Measurements from ENCODE around the gene ANKRD6. TPM values are rescaled to one million over a fixed set of nuclear protein-coding genes. Genes with fewer than 3 reads are reported as not detected.

ANKRD6 gene
- total RNA-seq, 1 experiment from 2014 or later, result 25.4 TPM

DNA sequence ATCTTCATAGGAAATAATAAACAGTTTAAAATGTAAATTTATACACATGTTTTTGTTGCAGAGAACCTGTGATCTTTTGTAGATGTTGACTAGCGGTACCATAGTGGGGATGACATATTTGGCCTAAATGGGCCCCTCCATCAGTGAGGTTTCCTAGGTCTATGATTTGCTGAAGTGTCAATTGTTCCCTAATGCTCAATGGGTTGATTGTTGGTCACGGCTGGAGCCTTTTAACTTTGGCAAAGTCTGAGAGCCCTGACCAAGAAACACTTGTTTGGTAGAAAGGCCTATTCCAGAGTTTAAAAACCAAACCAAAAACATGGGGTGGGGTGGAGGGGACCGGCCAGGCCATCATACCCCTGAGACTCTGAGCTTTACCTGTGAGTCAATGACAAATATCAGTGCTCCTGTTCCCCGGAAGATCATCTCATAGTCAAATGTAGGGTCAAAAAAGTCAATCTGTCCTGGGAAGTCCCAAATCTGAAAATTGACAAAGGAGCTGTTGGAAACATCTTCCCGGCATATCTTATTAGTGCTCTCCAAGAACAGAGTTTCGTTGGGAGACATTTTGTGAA lies 45.9 kb upstream of the ANKRD6 start:
- intact Hi-C loops (cut with micrococcal nuclease; ENCODE audit: unreplicated experiment), result no loop called here
- H3K27ac ChIP-seq (ENCODE audit: low read depth, low read length, poor library complexity, severe bottlenecking), result no peak overlapping the region
- peaks cover 6% of the 10 kb centered on the region for H3K4me1 ChIP-seq (ENCODE audit: insufficient read depth, low read length, poor library complexity, severe bottlenecking)
- no peaks in the 10 kb centered on the region for H3K36me3 ChIP-seq (ENCODE audit: insufficient read depth, low read length, poor library complexity, severe bottlenecking)
- no peak overlapping the region for H3K4me3 ChIP-seq (ENCODE audit: low read depth, low read length, poor library complexity, severe bottlenecking)
- DNase-seq (ENCODE audit: low spot score), result no peak
- no TSS peak for BruUV-seq (replicated peaks)
- H3K27me3 ChIP-seq (replicated peaks; ENCODE audit: insufficient read depth, low read depth, low read length, poor library complexity), result no peaks in the 10 kb centered on the region
- TF ChIP-seq EZH2 (IDR thresholded peaks at IDR 0.05; ENCODE audit: borderline replicate concordance, low read depth, low read length, poor library complexity, severe bottlenecking), result no peak
- TF ChIP-seq, protein P1, sequence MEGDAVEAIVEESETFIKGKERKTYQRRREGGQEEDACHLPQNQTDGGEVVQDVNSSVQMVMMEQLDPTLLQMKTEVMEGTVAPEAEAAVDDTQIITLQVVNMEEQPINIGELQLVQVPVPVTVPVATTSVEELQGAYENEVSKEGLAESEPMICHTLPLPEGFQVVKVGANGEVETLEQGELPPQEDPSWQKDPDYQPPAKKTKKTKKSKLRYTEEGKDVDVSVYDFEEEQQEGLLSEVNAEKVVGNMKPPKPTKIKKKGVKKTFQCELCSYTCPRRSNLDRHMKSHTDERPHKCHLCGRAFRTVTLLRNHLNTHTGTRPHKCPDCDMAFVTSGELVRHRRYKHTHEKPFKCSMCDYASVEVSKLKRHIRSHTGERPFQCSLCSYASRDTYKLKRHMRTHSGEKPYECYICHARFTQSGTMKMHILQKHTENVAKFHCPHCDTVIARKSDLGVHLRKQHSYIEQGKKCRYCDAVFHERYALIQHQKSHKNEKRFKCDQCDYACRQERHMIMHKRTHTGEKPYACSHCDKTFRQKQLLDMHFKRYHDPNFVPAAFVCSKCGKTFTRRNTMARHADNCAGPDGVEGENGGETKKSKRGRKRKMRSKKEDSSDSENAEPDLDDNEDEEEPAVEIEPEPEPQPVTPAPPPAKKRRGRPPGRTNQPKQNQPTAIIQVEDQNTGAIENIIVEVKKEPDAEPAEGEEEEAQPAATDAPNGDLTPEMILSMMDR (conservative IDR thresholded peaks at IDR 0.05; ENCODE audit: low read depth, low read length), result no peak
- CTCF ChIA-PET, result interaction anchor here (0.6 kb wide), 1 partner anchor 15 kb away, joined by 3 read pairs; no protein-coding TSS in a partner anchor
- POLR2A ChIA-PET (ENCODE audit: low non-redundant PET), result no interaction called here
- H3K9me3 ChIP-seq (ENCODE audit: low read depth, low read length, poor library complexity, severe bottlenecking), result no peaks in the 10 kb centered on the region

DNA sequence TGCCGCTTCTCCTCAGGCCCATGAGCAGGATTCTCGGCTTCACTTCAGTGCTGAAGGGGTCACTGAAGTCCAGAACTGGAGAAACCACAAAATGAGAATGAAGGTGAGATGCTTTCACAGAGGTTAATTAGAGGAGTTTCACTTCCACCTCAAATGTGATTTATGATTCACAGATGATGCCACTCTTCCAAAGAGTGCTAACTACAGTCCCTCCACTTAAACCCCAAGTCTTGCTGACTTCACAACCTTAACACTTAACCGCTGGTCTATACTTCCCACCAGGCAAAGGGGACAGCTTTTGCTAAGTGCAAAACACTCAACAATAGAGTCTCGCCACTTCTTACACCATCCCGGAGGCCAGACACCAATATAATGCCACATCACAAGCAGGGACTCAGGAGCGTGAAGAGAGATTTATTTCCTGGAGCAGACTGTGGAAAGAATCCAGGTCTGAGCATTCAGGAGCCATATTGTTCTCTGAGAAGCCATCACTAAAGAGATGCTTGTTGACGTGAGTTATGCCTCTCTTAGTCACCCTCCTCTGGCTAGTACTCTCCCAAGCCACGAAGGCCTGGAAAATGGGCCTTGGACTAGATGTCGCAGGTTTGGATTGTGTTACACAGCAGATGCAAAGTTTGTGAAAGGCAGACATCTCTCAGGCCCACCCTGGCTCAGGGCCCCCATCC lies 45.3 kb upstream of the ANKRD6 start:
- intact Hi-C loops (cut with micrococcal nuclease; ENCODE audit: unreplicated experiment), result no loop called here
- no peaks in the 10 kb centered on the region for H3K27me3 ChIP-seq (replicated peaks; ENCODE audit: insufficient read depth, low read depth, low read length, poor library complexity)
- H3K36me3 ChIP-seq (ENCODE audit: insufficient read depth, low read length, poor library complexity, severe bottlenecking), result no peaks in the 10 kb centered on the region
- POLR2A ChIA-PET (ENCODE audit: low non-redundant PET), result no interaction called here
- no peak for TF ChIP-seq EZH2 (IDR thresholded peaks at IDR 0.05; ENCODE audit: borderline replicate concordance, low read depth, low read length, poor library complexity, severe bottlenecking)
- TF ChIP-seq, protein P1 (conservative IDR thresholded peaks at IDR 0.05; ENCODE audit: low read depth, low read length), result no peak
- CTCF ChIA-PET, result interaction anchor here (0.6 kb wide), 1 partner anchor 16 kb away, joined by 3 read pairs; no protein-coding TSS in a partner anchor
- no peak overlapping the region for H3K27ac ChIP-seq (ENCODE audit: low read depth, low read length, poor library complexity, severe bottlenecking)
- no peaks in the 10 kb centered on the region for H3K9me3 ChIP-seq (ENCODE audit: low read depth, low read length, poor library complexity, severe bottlenecking)
- DNase-seq (ENCODE audit: low spot score), result no peak
- H3K4me3 ChIP-seq (ENCODE audit: low read depth, low read length, poor library complexity, severe bottlenecking), result no peak overlapping the region
- no TSS peak for BruUV-seq (replicated peaks)
- H3K4me1 ChIP-seq (ENCODE audit: insufficient read depth, low read length, poor library complexity, severe bottlenecking), result peaks cover 6% of the 10 kb centered on the region

DNA sequence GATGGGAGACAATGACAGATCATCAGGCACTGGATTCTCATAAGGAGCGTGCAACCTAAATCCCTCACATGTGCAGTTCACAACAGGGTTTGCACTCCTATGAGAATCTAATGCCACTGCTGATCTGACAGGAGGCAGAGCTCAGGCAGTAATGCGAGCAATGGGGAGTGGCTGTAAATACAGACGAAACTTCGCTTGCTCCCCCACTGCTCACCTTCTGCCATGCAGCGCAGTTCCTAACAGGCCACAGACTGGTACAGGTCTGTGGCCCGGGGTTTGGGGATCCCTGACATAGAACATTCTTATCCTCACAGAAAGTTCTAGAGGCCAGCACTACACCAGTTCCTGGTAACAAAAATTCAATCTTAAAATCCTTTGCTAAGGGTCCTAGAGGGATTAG lies 44.1 kb upstream of the ANKRD6 start:
- ChIA-PET POLR2A (ENCODE audit: low non-redundant PET) (no interaction called here), CTCF (no interaction called here)
- Histone ChIP-seq H3K9me3 (ENCODE audit: low read depth, low read length, poor library complexity, severe bottlenecking) (no peaks in the 10 kb centered on the region), H3K4me3 (ENCODE audit: low read depth, low read length, poor library complexity, severe bottlenecking) (no peak overlapping the region), H3K4me1 (ENCODE audit: insufficient read depth, low read length, poor library complexity, severe bottlenecking) (peaks cover 6% of the 10 kb centered on the region), H3K36me3 (ENCODE audit: insufficient read depth, low read length, poor library complexity, severe bottlenecking) (no peaks in the 10 kb centered on the region), H3K27me3 (replicated peaks; ENCODE audit: insufficient read depth, low read depth, low read length, poor library complexity) (no peaks in the 10 kb centered on the region), H3K27ac (ENCODE audit: low read depth, low read length, poor library complexity, severe bottlenecking) (no peak overlapping the region)
- TF ChIP-seq, protein P1 (conservative IDR thresholded peaks at IDR 0.05; ENCODE audit: low read depth, low read length), result no peak
- TF ChIP-seq EZH2 (IDR thresholded peaks at IDR 0.05; ENCODE audit: borderline replicate concordance, low read depth, low read length, poor library complexity, severe bottlenecking), result no peak
- intact Hi-C loops (cut with micrococcal nuclease; ENCODE audit: unreplicated experiment), result no loop called here
- no peak for DNase-seq (ENCODE audit: low spot score)
- no TSS peak for BruUV-seq (replicated peaks)

Measured in A673 (cell line).